Right lobe of liver (tissue), 6 donors: ENCODE data around the gene SLC37A1. TPM values are rescaled to one million over a fixed set of nuclear protein-coding genes. Genes with fewer than 3 reads are reported as not detected.
A peak's percentile ranks its signal among the peaks of the same experiment; 100 is the strongest.

ENCODE experiments used
- ATAC-seq, 4 donors: fragments of 200-7000 bp; cut with Tn5 transposase; one replicate each; pipeline ENCODE4 v1.9.1; 2020; ENCODE audit warnings: mild to moderate bottlenecking in 4 of 4, moderate library complexity in 4 of 4
- DNase-seq, 3 donors: peaks; one replicate each; pipeline ENCODE4 v3.0.0-alpha.2; 2020
- H3K27ac ChIP-seq, 3 donors: fragments of 200-600 bp; one replicate each; pipeline ENCODE4 v1.8.0; 2022
- H3K27me3 ChIP-seq, 2 donors: fragments of 200-600 bp; one replicate each; pipeline ENCODE4 v1.8.0; 2022
- H3K36me3 ChIP-seq, 4 donors: fragments of 200-600 bp; sonication (generic) in 1 of 4; one replicate each; pipeline versions ENCODE4 v1.5.1 to v1.8.0; 2017 to 2022; ENCODE audit warnings: control low read depth in 1 of 4
- H3K4me1 ChIP-seq, 4 donors: fragments of 200-600 bp; sonication (generic) in 1 of 4; one replicate each; pipeline versions ENCODE4 v1.5.1 to v1.8.0; 2017 to 2022; ENCODE audit warnings: control low read depth in 1 of 4
- H3K4me3 ChIP-seq, 3 donors: fragments of 200-600 bp; one replicate each; pipeline ENCODE4 v1.8.0; 2022
- H3K9me3 ChIP-seq, 4 donors: fragments of 200-600 bp; sonication (generic) in 1 of 4; one replicate each; pipeline versions ENCODE4 v1.5.1 to v1.8.0; 2017 to 2022; ENCODE audit warnings: control low read depth in 1 of 4
- POLR2A ChIP-seq: fragments of 450-650 bp; IDR thresholded peaks from one replicate; pipeline ENCODE4 v1.6.1; 2017; ENCODE audit warnings: antibody characterized with exemption, mild to moderate bottlenecking
- WGBS: methylation state at CpG from one replicate; pipeline ENCODE4 v1.1.6; 2018; ENCODE audit warnings: low coverage, low lambda C conversion rate; ENCODE audit not compliant: insufficient coverage; ENCODE audit errors: missing lambda C conversion rate; 5-methylcytosine and 5-hydroxymethylcytosine counted together
- intact Hi-C, 2 donors: fragments of 100-400 bp; cut with DNase I; formaldehyde crosslinking; loops; one replicate each; pipeline versions ENCODE4 v1.11.2 to v1.14.1; 2022
- total RNA-seq, 6 experiments: library from RNA; depleted of rRNA in 2 of 6; stranded (reverse); fragments of >200 nt in 2 of 6; fragmentation: NEBNext Ultra II Directional in 3 of 6; extraction: Animal tissue kit (Norgen Biotek cat#: 25700) in 3 of 6; gene quantifications; one replicate each; pipeline versions ENCODE4 v1.1.0 to v1.2.4, GENCODE V29; 2016 to 2023
- TF ChIP-seq, protein P1 (sequence below), 4 donors: fragments of 200-600 bp in 3 of 4; fragments of 450-650 bp in 1 of 4; IDR thresholded peaks; one replicate each; pipeline versions ENCODE4 v1.5.1 to v1.8.0; 2016 to 2022; ENCODE audit warnings: antibody characterized with exemption in 4 of 4, mild to moderate bottlenecking in 2 of 4
- donor health status: DM: no; HTN: yes; CAD: no.
- donor health status: DM: no; HTN: no; CAD: no.
- donor health status: DM: no; HTN: no; CAD: no.
- donor health status: DM: no; HTN: yes; CAD: no.
- donor health status: DM: no; HTN: yes; CAD: no.

SLC37A1 gene
- total RNA-seq, 6 experiments from 2014 or later, result 2.5 to 10.8 (median 6.2) TPM

DNA sequence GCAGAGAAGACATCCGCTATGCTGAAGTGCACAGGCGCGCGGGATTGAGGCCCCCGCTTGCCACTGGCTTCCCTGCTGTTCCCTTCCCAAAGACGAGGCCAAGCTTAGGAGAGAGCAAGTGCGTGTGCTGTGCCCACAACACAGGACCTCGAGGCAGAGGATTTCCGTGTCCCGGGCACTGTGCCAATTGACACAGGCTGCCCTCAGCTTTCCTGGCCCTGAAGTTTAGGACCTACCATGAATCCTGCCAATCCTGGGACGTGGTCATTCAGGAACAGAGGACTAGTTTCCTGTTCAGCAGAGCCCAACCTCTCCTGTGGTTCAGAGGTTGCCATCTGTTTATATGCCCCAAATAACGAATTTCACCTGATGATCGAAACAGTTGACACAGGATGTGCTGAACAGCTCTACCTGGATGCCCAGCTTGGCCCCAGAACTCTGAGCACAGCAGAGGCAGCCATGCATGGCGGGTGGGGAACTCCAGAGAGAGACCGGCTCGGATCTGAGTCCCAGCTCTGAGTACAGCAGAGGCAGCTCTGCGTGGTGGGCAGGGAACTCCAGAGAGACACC is 22.0 kb downstream of the SLC37A1 start:
- intact Hi-C loops, result no loop called here
- ATAC-seq, result peak; percentile 66 to 84 (median 75)
- Histone ChIP-seq H3K27me3 (no peaks in the 10 kb centered on the region), H3K36me3 (no peaks in the 10 kb centered on the region), H3K4me1 (peaks cover 0 to 46% (median 11%) of the 10 kb centered on the region in 4 donors), H3K27ac (peak overlapping the region in 2 of 3 donors; percentile 61 to 91), H3K9me3 (no peaks in the 10 kb centered on the region), H3K4me3 (no peak overlapping the region)
- peak; percentile 79 to 94 (median 91) for DNase-seq
- 18% methylated on average over 7 of the region's 17 CpGs for WGBS
- peak; percentile 44 for TF ChIP-seq POLR2A
- TF ChIP-seq, protein P1, sequence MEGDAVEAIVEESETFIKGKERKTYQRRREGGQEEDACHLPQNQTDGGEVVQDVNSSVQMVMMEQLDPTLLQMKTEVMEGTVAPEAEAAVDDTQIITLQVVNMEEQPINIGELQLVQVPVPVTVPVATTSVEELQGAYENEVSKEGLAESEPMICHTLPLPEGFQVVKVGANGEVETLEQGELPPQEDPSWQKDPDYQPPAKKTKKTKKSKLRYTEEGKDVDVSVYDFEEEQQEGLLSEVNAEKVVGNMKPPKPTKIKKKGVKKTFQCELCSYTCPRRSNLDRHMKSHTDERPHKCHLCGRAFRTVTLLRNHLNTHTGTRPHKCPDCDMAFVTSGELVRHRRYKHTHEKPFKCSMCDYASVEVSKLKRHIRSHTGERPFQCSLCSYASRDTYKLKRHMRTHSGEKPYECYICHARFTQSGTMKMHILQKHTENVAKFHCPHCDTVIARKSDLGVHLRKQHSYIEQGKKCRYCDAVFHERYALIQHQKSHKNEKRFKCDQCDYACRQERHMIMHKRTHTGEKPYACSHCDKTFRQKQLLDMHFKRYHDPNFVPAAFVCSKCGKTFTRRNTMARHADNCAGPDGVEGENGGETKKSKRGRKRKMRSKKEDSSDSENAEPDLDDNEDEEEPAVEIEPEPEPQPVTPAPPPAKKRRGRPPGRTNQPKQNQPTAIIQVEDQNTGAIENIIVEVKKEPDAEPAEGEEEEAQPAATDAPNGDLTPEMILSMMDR (IDR thresholded peaks at IDR 0.05), result no peak

DNA sequence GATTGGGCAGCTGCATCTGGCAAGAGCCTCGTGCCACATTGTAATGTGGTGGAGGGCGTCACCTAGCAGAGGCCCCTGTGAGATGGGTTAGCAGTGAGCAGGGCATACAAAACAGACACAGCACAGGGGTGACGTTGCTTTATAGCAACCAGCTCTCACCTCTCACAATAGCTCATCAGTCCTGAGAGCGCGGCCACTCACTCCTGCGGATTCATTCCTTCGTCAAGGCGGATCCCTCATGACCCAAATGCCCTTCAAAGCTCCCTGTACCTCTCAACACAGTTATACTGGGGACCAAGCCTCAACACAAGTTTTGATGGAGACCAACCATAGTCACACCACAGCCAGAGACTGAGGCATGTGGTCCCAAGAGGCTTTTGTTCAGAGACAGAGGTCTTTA is 22.9 kb downstream of the SLC37A1 start:
- Histone ChIP-seq H3K36me3 (no peaks in the 10 kb centered on the region), H3K27ac (peak overlapping the region in 2 of 3 donors; percentile 56 to 91), H3K9me3 (no peaks in the 10 kb centered on the region), H3K4me1 (peaks cover 0 to 46% (median 11%) of the 10 kb centered on the region in 4 donors), H3K27me3 (no peaks in the 10 kb centered on the region), H3K4me3 (no peak overlapping the region)
- TF ChIP-seq POLR2A, result no peak
- WGBS, result 83% methylated on average over 1 of the region's 8 CpGs
- ATAC-seq (no peak), DNase-seq (no peak)
- intact Hi-C loops, result no loop called here

DNA sequence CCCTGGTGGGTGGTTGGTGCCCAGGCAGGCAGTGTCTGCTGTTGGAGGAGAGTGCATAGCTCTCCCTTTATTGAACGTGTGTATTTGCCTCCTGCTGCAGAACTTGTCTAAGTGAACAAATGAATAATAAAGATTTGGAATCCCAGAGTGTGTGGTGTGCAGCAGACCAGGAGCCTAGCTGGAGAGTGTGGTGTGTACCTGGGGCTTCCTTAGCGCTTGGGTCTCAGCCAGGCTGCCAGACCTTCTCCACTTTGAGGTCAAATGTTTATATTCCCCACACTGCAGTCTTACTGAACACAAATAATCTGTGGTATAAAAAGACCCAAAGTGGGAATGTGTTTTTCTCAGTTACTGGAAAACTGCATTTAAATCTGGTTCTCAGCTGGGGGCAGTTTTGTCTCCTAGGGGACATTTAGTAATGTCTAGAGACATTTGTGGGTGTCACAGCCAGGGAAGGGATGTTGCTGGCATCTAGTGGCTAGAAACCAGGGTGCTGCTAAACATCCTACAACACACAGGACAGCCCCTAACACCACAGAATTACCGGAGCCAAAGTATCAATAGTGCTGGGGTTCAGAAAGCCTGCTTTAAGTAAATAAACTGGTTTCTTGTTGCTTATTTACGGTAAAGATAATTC is 23.6 kb downstream of the SLC37A1 start:
- no peak for DNase-seq

DNA sequence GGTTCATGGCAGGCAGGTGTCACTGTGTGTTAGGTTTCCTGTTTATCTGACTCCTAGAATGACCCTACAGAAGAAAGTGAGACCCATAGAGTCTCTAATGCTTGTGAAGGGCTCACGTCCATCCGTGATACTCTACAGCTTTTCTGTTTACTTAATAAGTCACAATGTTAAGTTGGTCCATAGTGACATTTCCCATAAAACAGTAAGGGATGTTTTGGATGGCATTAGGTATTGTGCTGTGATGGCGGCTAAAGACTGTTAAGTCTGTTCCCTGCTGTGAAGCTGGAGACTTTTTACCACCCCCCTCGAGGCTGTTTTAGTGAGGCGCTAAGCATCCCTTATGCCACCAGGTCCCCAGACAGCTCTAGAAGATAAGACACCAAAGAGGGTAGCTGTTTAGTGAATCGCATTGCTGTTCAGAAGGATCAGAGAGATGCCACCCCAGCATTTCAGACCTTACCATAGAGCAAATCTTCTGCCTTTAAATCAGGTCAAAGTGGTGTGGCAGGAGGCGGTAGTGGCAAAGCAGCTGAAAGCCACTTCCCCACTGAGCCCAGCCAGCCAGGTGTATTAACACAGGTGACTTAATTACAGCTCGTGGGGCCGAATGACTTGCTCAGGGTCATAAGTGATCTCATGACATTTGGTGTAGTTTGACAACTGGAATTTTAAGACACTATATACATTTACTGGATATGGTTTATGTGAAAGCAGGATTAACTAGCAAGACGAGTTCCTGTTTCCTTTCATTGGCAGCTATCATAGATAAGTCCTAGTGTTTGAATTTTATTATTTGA is 25.0 kb downstream of the SLC37A1 start:
- Histone ChIP-seq H3K4me3 (no peak overlapping the region), H3K36me3 (peaks cover 0 to 2% (median 0%) of the 10 kb centered on the region in 4 donors), H3K27ac (peak overlapping the region in 2 of 3 donors; percentile 41 to 91), H3K4me1 (peaks cover 0 to 38% (median 7%) of the 10 kb centered on the region in 4 donors), H3K9me3 (no peaks in the 10 kb centered on the region), H3K27me3 (no peaks in the 10 kb centered on the region)
- DNase-seq (no peak), ATAC-seq (no peak)
- TF ChIP-seq, protein P1 (IDR thresholded peaks at IDR 0.05), result no peak
- no peak for TF ChIP-seq POLR2A
- 62% methylated on average over 10 of the region's 10 CpGs for WGBS
- intact Hi-C loops, result no loop called here

More for the DNA sequence above, 23.6 kb downstream of the SLC37A1 start:
- no peaks in the 10 kb centered on the region for H3K9me3 ChIP-seq
- H3K27ac ChIP-seq, result peak overlapping the region in 1 of 3 donors; percentile 91
- peaks cover 0 to 46% (median 11%) of the 10 kb centered on the region in 4 donors for H3K4me1 ChIP-seq
- TF ChIP-seq, protein P1 (IDR thresholded peaks at IDR 0.05), result peak; percentile 25 to 50 (median 28)
- TF ChIP-seq POLR2A, result no peak
- ATAC-seq, result peak in 1 of 4 donors; percentile 9
- no peaks in the 10 kb centered on the region for H3K27me3 ChIP-seq
- intact Hi-C loops, result no loop called here
- no peaks in the 10 kb centered on the region for H3K36me3 ChIP-seq
- no peak overlapping the region for H3K4me3 ChIP-seq
- WGBS, result 33% methylated on average over 4 of the region's 4 CpGs
